ENCODE measurements around the gene STARD5.

DNA sequence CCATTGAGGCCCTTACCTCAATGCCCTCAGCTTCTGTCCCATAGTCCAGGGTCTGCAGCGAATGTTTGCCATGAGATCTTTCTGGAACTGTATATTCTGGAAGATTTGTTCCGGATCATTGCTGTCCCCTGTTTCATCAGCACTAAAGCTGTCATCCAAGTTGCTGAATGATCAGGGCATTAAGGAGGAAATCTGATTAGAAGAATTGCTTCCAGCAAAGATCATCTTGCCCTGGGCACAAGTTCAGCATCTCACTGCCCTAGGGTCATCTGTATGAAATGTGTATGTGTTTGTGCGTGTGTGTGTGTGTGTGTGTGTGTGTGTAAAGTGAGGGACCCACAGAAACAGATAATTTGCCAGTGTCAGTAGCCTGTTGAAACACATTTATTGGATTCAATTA, 48.6 kb upstream of the STARD5 start:
- TF ChIP-seq, protein P1, sequence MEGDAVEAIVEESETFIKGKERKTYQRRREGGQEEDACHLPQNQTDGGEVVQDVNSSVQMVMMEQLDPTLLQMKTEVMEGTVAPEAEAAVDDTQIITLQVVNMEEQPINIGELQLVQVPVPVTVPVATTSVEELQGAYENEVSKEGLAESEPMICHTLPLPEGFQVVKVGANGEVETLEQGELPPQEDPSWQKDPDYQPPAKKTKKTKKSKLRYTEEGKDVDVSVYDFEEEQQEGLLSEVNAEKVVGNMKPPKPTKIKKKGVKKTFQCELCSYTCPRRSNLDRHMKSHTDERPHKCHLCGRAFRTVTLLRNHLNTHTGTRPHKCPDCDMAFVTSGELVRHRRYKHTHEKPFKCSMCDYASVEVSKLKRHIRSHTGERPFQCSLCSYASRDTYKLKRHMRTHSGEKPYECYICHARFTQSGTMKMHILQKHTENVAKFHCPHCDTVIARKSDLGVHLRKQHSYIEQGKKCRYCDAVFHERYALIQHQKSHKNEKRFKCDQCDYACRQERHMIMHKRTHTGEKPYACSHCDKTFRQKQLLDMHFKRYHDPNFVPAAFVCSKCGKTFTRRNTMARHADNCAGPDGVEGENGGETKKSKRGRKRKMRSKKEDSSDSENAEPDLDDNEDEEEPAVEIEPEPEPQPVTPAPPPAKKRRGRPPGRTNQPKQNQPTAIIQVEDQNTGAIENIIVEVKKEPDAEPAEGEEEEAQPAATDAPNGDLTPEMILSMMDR (IDR thresholded peaks at IDR 0.05 in 8 of 11, conservative IDR thresholded peaks at IDR 0.05 in 3 of 11), result no peak
- no peak for TF ChIP-seq POLR2A (IDR thresholded peaks at IDR 0.05)
